ENCODE results near the gene KMT2C.

Gene KMT2C

GRCh38 chr7:152402384-152403250, 33.2 kb downstream of the KMT2C start:
- Histone ChIP-seq H3K4me1 (ENCODE audit: control insufficient read depth, insufficient read depth, low read length) (no peaks in the 10 kb centered on the region), H3K36me3 (ENCODE audit: control insufficient read depth in 2 of 2, insufficient read depth in 1 of 2, low read length in 2 of 2) (no peaks in the 10 kb centered on the region), H3K27ac (ENCODE audit: extremely low read depth, low read depth, low read length) (no peak overlapping the region), H3K4me3 (ENCODE audit: low read depth, low read length) (no peak overlapping the region), H3K9me3 (ENCODE audit: control insufficient read depth, insufficient read depth, low read depth, low read length) (no peaks in the 10 kb centered on the region)
- ChIA-PET CTCF (no interaction called here), POLR2A (no interaction called here)
- TF ChIP-seq ZBTB21 (tag by site-specific recombination; IDR thresholded peaks at IDR 0.05) (no peak), ZNF654 (tag by site-specific recombination; IDR thresholded peaks at IDR 0.05; ENCODE audit: low read depth) (no peak), ZNF610 (tag by site-specific recombination; IDR thresholded peaks at IDR 0.05; ENCODE audit: borderline replicate concordance) (no peak), SCRT2 (tag by site-specific recombination; IDR thresholded peaks at IDR 0.05) (peak; percentile 85), TRIM28 (IDR thresholded peaks at IDR 0.05; ENCODE audit: borderline replicate concordance, low read length) (no peak), ZNF513 (tag by site-specific recombination; IDR thresholded peaks at IDR 0.05) (no peak), GLI4 (tag by site-specific recombination; IDR thresholded peaks at IDR 0.05) (no peak), SCRT1 (tag by site-specific recombination; IDR thresholded peaks at IDR 0.05; ENCODE audit: borderline replicate concordance) (peak; percentile 80; the same call in 1 of the 2 replicates), ZXDB (tag by site-specific recombination; IDR thresholded peaks at IDR 0.05) (no peak), ZNF449 (tag by site-specific recombination; IDR thresholded peaks at IDR 0.05) (no peak), SP3 (tag by site-specific recombination; IDR thresholded peaks at IDR 0.05) (no peak), ZNF184 (tag by site-specific recombination; IDR thresholded peaks at IDR 0.05) (0 out of 2 replicates have a peak, but pooled peaks have one; percentile 23), EGR2 (tag by site-specific recombination; IDR thresholded peaks at IDR 0.05; ENCODE audit: low read depth) (no peak), ZNF76 (tag by site-specific recombination; IDR thresholded peaks at IDR 0.05; ENCODE audit: borderline replicate concordance, low read depth) (no peak)

- Histone ChIP-seq H3K4me3 (ENCODE audit: low read depth, low read length) (no peak overlapping the region), H3K9me3 (ENCODE audit: control insufficient read depth, insufficient read depth, low read depth, low read length) (no peaks in the 10 kb centered on the region), H3K4me1 (ENCODE audit: control insufficient read depth, insufficient read depth, low read length) (no peaks in the 10 kb centered on the region), H3K27ac (ENCODE audit: extremely low read depth, low read depth, low read length) (no peak overlapping the region), H3K36me3 (ENCODE audit: control insufficient read depth in 2 of 2, insufficient read depth in 1 of 2, low read length in 2 of 2) (no peaks in the 10 kb centered on the region)
- POLR2A ChIA-PET, result no interaction called here
- TF ChIP-seq ZNF555 (tag by site-specific recombination; conservative IDR thresholded peaks at IDR 0.05) (no peak), ZSCAN23 (tag by site-specific recombination; IDR thresholded peaks at IDR 0.05) (no peak), AEBP2 (tag by site-specific recombination; IDR thresholded peaks at IDR 0.05; ENCODE audit: borderline replicate concordance) (no peak)
- CTCF ChIA-PET, result no interaction called here
Observed at GRCh38 chr7:152399344-152399743, 36.5 kb downstream of the KMT2C start.
